ENCODE data around the gene IL4R.
"Not testable (repeated sequence)": the region's sequence is repeated elsewhere in the genome, so short reads cannot be mapped to it uniquely, and the experiment has no call there.

Gene IL4R

GRCh38 chr16:27316038-27316680 lies 2.4 kb downstream of the IL4R start:
- no peak for DNase-seq

GRCh38 chr16:27317320-27317719 lies 3.5 kb downstream of the IL4R start:
- DNase-seq: no peak

- no peak for DNase-seq
Observed at GRCh38 chr16:27317738-27318391, 4.1 kb downstream of the IL4R start.

- no peak for DNase-seq
Observed at GRCh38 chr16:27318392-27319256, 4.8 kb downstream of the IL4R start.

- no peak for DNase-seq
Observed at GRCh38 chr16:27319257-27319965, 5.6 kb downstream of the IL4R start.

GRCh38 chr16:27320261-27321012 lies 6.7 kb downstream of the IL4R start:
- DNase-seq: no peak

GRCh38 chr16:27321013-27321915 lies 7.5 kb downstream of the IL4R start:
- DNase-seq: no peak

- DNase-seq: no peak
Observed at GRCh38 chr16:27322858-27323780, 9.3 kb downstream of the IL4R start.

GRCh38 chr16:27323781-27324561 lies 10.2 kb downstream of the IL4R start:
- no peak for DNase-seq

GRCh38 chr16:27324851-27325301 lies 11.1 kb downstream of the IL4R start:
- DNase-seq: no peak

- no peak for DNase-seq
Observed at GRCh38 chr16:27325736-27326135, 12.0 kb downstream of the IL4R start.

- DNase-seq: no peak
Observed at GRCh38 chr16:27326251-27326650, 12.5 kb downstream of the IL4R start.

GRCh38 chr16:27326738-27327585 lies 13.2 kb downstream of the IL4R start:
- DNase-seq: no peak

GRCh38 chr16:27327586-27327915 lies 13.8 kb downstream of the IL4R start:
- DNase-seq: no peak

GRCh38 chr16:27328937-27329336 lies 15.2 kb downstream of the IL4R start:
- no peak for DNase-seq

GRCh38 chr16:27329376-27330079 lies 15.8 kb downstream of the IL4R start:
- not testable (repeated sequence) for DNase-seq

GRCh38 chr16:27330542-27330941 lies 16.8 kb downstream of the IL4R start:
- DNase-seq: no peak

- no peak for DNase-seq
Observed at GRCh38 chr16:27332105-27332504, 18.3 kb downstream of the IL4R start.
